Activated CD8-positive, alpha-beta T cell treated with anti-CD3 and anti-CD28 coated beads for 36 hours (primary cell): ENCODE results near the gene PRPF8. TPM values are rescaled to one million over a fixed set of nuclear protein-coding genes. Genes with fewer than 3 reads are reported as not detected.

Source experiments
- ATAC-seq: fragments of 200-7000 bp; cut with Tn5 transposase; one replicate; pipeline ENCODE4 v1.10.0; 2021; ENCODE audit warnings: mild to moderate bottlenecking, moderate library complexity
- CTCF ChIA-PET: fragments of 350-600 bp; sonication (Branson Sonifier 250); formaldehyde crosslinking; loops from one replicate; lab custom pipeline; 2021; ENCODE audit warnings: antibody characterized with exemption; lab: Charles Lee
- POLR2A ChIA-PET: fragments of 350-600 bp; sonication (Branson Sonifier 250); formaldehyde crosslinking; loops from one replicate; lab custom pipeline; 2021; ENCODE audit warnings: antibody characterized with exemption; lab: Charles Lee
- DNase-seq: peaks from one replicate; pipeline ENCODE4 v3.0.0-alpha.2; 2020
- H3K27ac Mint-ChIP-seq: one replicate; pipeline ENCODE4 v1.8.0; 2021; ENCODE audit warnings: mild to moderate bottlenecking, mixed read lengths
- H3K27me3 Mint-ChIP-seq: one replicate; pipeline ENCODE4 v1.8.0; 2021; ENCODE audit warnings: mixed read lengths
- H3K36me3 Mint-ChIP-seq: one replicate; pipeline ENCODE4 v1.8.0; 2021; ENCODE audit warnings: low read depth, mixed read lengths
- H3K4me1 Mint-ChIP-seq: one replicate; pipeline ENCODE4 v1.8.0; 2021; ENCODE audit warnings: low read depth, mixed read lengths
- H3K4me3 Mint-ChIP-seq: one replicate; pipeline ENCODE4 v1.8.0; 2021; ENCODE audit warnings: mild to moderate bottlenecking, moderate library complexity, mixed read lengths
- H3K9me3 Mint-ChIP-seq: one replicate; pipeline ENCODE4 v1.8.0; 2021; ENCODE audit warnings: mixed read lengths
- CTCF ChIP-seq: fragments of 200-600 bp; IDR thresholded peaks from one replicate; pipeline ENCODE4 v1.8.0; 2022; ENCODE audit warnings: antibody characterized with exemption, mild to moderate bottlenecking
- intact Hi-C: fragments of 100-400 bp; cut with micrococcal nuclease; formaldehyde crosslinking; loops from one replicate; pipeline ENCODE4 v1.10.0; 2022
- total RNA-seq, 2 experiments: library from RNA; stranded (reverse); gene quantifications; one replicate each; pipeline ENCODE4 v1.2.3, GENCODE V29; 2021

PRPF8 gene
- total RNA-seq, 2 experiments from 2014 or later = 370 to 428 TPM

GRCh38 chr17:1623057-1623630 is 61.5 kb downstream of the PRPF8 start:
- peaks cover 8% of the 10 kb centered on the region for H3K27me3 Mint-ChIP-seq
- no peaks in the 10 kb centered on the region for H3K9me3 Mint-ChIP-seq
- POLR2A ChIA-PET = no interaction called here
- H3K4me1 Mint-ChIP-seq = peaks cover 7% of the 10 kb centered on the region
- intact Hi-C loops = no loop called here
- TF ChIP-seq CTCF = no peak
- no peak for DNase-seq
- ATAC-seq = no peak
- no peak overlapping the region for H3K4me3 Mint-ChIP-seq
- H3K36me3 Mint-ChIP-seq = no peaks in the 10 kb centered on the region
- H3K27ac Mint-ChIP-seq = no peak overlapping the region
- CTCF ChIA-PET = interaction anchor here (1.8 kb wide), 1 partner anchor 49 kb away, joined by 11 read pairs; no protein-coding TSS in a partner anchor

- ChIA-PET POLR2A (interaction anchor here (0.6 kb wide), 1 partner anchor 11 kb away, joined by 3 read pairs; no protein-coding TSS in a partner anchor), CTCF (interaction anchor here (1.8 to 4.9 kb wide), 2 partner anchors 8 to 47 kb away, joined by 11 to 26 read pairs; no protein-coding TSS in a partner anchor)
- intact Hi-C loops = no loop called here
- no peaks in the 10 kb centered on the region for H3K36me3 Mint-ChIP-seq
- H3K27ac Mint-ChIP-seq = no peak overlapping the region
- H3K27me3 Mint-ChIP-seq = no peaks in the 10 kb centered on the region
- H3K4me3 Mint-ChIP-seq = no peak overlapping the region
- ATAC-seq (no peak), DNase-seq (no peak)
- peaks cover 3% of the 10 kb centered on the region for H3K4me1 Mint-ChIP-seq
- no peak for TF ChIP-seq CTCF
- no peaks in the 10 kb centered on the region for H3K9me3 Mint-ChIP-seq
These were observed 63.3 kb downstream of the PRPF8 start for GRCh38 chr17:1621273-1621954.

- Mint-ChIP-seq H3K36me3 (no peaks in the 10 kb centered on the region), H3K27me3 (no peaks in the 10 kb centered on the region), H3K9me3 (no peaks in the 10 kb centered on the region), H3K27ac (no peak overlapping the region), H3K4me3 (no peak overlapping the region), H3K4me1 (peaks cover 3% of the 10 kb centered on the region)
- DNase-seq = no peak
- TF ChIP-seq CTCF = no peak
- intact Hi-C loops = no loop called here
- ATAC-seq = no peak
- ChIA-PET CTCF (interaction anchor here (4.9 kb wide), 1 partner anchor 9 kb away, joined by 26 read pairs; no protein-coding TSS in a partner anchor), POLR2A (no interaction called here)
These were observed 64.2 kb downstream of the PRPF8 start for GRCh38 chr17:1620486-1620885.

- peaks cover 3% of the 10 kb centered on the region for H3K4me1 Mint-ChIP-seq
- intact Hi-C loops = no loop called here
- ATAC-seq (no peak), DNase-seq (no peak)
- peaks cover 2% of the 10 kb centered on the region for H3K36me3 Mint-ChIP-seq
- H3K9me3 Mint-ChIP-seq = no peaks in the 10 kb centered on the region
- ChIA-PET POLR2A (interaction anchor here (0.9 to 1.0 kb wide), 2 partner anchors 11 to 12 kb away, joined by 3 read pairs; no protein-coding TSS in a partner anchor), CTCF (interaction anchor here (1.3 to 4.9 kb wide), 3 partner anchors 11 to 44 kb away, joined by 3 to 26 read pairs (median 16); no protein-coding TSS in a partner anchor)
- H3K4me3 Mint-ChIP-seq = no peak overlapping the region
- H3K27ac Mint-ChIP-seq = no peak overlapping the region
- no peak for TF ChIP-seq CTCF
- H3K27me3 Mint-ChIP-seq = no peaks in the 10 kb centered on the region
These were observed 67.0 kb downstream of the PRPF8 start for GRCh38 chr17:1617620-1618174.
